Measurements from ENCODE around the gene SLC8A2.
A peak's percentile ranks its signal among the peaks of the same experiment; 100 is the strongest.
"Not testable (repeated sequence)": the region's sequence is repeated elsewhere in the genome, so short reads cannot be mapped to it uniquely, and the experiment has no call there.

SLC8A2 gene

DNA sequence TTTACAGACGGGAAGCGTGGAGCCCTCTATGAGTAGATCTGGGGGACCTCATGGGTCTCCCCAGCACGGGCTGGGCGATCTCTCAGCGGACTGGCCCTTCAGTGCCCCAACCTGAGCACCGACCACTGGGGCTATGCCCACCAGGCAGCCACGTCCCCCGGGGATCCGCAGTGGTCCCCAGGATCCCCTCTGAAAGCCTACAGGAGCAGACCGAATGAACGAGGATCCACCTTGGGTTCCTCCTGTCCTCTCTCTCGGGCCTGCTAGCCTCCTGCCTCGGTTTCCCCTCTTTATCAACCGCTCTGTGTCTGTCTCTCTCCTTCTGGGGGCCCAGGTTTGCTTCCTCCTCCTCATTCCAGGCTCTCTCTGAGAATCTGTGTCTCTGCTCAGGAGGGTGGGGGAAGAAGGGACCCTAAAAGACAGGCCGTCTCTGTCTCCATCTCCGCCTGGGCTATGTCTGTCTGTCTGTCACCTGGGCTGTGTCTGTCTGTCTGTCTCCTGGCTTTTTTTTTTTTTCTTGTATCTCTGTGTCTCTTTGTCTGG is 50.4 kb downstream of the SLC8A2 start:
- no peak for DNase-seq
- in situ Hi-C loops (cut with MboI; ENCODE audit: low pct_unique_long_range_greater_than_20kb, low sequenced_read_pairs) = no loop called here

DNA sequence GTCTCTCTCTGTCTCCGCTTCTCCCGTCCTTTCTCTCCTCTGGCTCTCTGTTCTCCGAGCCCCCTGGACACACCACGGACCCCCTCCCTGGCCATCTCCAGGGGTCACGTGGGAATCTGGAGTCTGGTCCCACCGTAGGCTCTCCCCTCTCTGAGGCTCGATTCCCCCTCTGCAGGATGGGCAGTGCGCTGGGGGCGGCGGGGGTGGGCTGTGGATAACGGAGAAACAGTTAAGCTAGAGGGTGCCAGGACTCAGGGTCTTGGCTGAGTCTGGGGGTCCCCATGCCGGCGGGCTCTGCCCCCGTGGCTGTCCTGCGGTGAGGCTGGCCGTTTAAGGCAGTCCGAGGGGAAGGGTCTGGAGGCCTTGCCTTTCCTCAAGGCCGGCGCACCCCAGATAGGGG is 51.9 kb downstream of the SLC8A2 start:
- DNase-seq = no peak
- in situ Hi-C loops (cut with MboI; ENCODE audit: low pct_unique_long_range_greater_than_20kb, low sequenced_read_pairs) = no loop called here

DNA sequence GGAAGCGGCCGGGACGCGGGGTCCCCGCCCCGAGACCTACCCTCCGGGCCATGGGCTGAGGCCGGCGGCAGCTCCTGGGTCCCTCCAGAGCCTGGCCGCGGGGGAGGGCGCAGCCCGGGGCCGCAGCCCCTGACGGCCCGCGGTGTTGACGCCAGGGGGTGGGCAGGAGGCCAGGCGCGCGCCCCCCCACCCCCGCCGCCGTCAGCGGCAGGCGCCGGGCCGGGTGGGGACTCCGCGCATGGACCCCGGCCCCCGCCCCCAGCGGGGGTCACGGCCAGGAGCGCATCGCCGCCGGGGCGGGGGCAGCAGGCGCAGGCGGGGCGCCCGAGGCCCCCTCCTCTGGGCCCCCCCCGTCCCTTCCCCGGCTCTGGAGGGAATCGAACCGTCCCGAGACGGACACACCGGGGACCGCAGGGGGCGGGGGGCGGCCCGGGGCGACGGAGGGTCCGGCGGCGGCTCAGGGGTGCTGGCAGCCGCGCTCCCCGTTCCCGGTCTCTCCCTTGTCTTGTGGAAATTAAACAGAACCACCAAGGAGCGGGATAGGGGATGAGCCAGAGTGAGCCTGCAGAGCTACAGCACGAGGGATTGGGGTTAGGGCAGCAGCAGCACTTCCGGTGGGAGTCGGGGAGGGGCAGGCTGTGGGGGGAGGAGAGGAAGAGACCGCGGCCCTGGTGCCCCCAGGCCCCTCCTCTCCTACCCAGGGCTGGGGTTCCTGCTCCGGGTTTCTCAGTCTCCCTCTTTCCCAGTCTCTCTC is 52.5 kb downstream of the SLC8A2 start, which contains the start of gene MEIS3:
TSS of gene MEIS3 (minus strand) at position 498 of the 754 bp plus-strand sequence. CDS start at position 52, 446 bp downstream.
- in situ Hi-C loops (cut with MboI; ENCODE audit: low pct_unique_long_range_greater_than_20kb, low sequenced_read_pairs) = no loop called here
- no peak for DNase-seq

DNA sequence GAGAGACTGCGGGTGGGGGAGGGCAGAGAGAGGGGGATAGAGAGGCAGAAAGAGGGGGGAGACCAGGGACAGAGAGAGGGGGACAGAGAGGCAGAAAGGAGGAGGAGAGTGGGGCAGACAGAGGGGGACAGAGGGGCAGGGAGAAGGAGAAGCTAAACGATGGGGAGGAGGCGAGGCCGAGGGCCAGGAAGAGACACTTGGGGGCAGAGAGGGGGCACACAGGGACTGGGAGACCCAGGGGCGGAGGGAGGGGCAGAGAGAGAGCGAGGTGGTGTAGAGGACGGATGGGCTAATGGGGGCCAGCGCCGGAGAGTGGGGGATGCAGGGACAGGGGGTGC is 53.0 kb downstream of the SLC8A2 start:
- in situ Hi-C loops (cut with MboI; ENCODE audit: low pct_unique_long_range_greater_than_20kb, low sequenced_read_pairs) = no loop called here
- DNase-seq = no peak

DNA sequence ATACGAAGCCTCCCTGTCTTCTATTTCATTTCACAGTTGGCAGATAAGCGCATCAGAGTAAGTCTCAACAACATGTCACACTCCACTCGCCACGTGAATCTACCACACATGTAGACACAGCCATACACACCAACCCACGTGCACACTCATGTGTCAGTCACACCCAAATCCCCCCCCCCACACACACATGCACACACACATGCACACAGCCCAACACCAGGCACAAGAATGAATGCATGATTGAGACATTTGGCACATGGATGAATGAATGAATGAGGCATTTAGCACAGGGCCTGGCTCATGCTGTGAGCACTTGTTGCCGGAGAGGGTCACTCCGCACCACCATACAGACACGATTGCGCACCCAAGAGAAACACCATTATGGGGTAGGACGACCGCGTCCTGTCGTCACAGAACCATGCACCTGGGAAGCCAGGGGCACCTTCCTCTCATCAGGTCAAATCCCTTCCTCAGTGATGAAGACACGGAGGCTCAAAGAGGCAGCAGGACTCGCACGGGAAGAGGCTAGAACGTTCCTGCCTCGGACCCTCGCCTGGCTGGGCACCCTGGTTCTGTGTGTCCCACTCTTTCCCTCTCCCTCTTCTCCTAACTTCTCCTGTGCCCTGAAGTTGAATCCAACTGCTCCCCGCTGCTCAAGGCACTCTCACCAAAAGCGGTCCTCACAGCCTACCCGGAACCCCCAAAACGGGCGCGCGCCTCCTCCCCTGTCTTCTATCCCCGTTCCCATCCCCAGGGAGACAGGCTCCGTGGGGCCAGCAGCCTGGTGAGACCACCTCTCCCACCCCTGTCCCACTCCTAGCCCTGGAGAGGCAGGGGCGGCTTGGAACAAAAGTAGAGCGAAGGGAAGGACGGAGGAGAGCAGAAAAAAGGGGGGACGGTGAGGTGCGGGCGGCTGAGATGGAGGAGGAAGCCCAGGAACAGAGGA is 53.7 kb downstream of the SLC8A2 start:
- no peak for DNase-seq
- in situ Hi-C loops (cut with MboI; ENCODE audit: low pct_unique_long_range_greater_than_20kb, low sequenced_read_pairs) = no loop called here

DNA sequence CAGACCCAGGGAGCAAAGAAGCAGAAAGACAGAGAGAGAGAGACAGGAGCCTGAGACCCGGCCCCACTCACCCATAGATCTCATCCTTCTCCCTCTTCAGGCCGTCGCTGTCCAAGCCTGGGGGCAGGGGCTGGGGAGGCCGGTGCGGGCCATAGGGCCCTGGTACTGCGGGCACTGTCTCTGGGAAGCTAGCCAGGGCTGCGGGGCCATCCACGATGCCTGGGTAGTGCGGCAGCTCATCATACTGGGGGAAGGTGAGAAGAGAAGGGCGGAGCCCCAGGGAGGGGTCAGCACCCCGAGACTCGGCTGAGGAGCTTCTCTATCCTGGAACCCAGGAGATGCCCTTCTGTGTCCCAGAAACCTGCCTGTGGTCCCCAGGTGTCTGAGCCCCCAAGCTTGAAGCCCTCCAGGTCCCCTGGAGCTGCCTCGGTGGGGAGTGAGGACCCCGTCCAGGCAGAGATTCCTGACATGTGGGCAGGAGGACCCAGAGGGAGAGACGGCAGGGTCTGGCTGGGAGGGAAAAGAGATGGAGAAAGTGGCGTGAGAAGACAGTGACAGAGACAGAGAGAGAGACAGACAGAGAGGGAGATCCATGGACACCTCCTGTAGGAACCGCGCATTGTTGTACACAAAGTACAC is 54.5 kb downstream of the SLC8A2 start:
- DNase-seq = no peak
- in situ Hi-C loops (cut with MboI; ENCODE audit: low pct_unique_long_range_greater_than_20kb, low sequenced_read_pairs) = no loop called here

DNA sequence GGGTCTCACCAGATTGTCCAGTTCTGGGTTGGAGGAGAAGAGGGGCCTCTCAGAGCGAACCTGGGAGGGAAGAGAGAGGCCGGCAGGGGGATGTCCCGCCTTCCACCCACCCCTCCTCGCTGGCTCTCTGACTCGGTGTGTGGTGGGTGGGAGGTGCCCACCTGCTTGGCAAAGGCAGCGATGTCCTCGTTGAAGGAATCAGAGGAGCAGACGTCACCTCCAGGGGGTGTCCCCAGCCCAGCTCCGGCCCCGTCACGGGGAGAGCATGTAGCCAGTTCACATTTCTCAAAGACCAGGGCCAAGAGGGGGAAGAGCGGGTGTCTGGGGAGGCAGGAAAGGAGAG is 55.1 kb downstream of the SLC8A2 start:
- no peak for DNase-seq
- in situ Hi-C loops (cut with MboI; ENCODE audit: low pct_unique_long_range_greater_than_20kb, low sequenced_read_pairs) = no loop called here

DNA sequence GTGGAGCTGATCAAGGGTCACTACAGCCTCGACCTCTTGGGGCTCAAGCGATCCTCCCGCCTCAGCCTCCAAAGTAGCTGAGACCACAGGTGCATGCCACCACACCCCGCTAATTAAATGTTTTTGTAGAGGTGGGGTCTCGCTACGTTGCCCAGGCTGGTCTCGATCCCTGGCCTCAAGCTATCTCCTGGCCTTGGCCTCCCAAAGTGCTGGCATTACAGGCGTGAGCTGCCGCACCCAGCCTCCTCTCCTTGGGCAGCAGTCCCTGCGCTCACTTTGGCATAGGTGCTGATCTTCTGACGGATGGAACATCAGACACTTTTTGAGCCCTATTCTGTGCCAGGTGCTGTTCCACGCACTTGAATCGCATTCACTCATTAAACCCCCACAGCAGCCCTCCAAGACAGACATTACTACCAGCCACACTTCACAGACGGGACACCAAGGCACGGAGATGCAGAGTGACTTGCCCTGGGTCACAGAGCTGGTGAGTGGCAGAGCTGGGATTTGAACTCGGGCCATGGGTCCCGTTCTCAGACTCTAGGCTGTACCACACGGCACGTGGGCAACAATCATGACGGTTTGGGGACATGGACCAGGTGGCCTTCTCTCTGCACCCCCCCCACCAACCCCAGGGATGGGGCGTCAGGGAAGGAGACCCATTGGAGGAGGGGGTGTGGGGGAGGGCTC is 55.6 kb downstream of the SLC8A2 start:
- DNase-seq = no peak

DNA sequence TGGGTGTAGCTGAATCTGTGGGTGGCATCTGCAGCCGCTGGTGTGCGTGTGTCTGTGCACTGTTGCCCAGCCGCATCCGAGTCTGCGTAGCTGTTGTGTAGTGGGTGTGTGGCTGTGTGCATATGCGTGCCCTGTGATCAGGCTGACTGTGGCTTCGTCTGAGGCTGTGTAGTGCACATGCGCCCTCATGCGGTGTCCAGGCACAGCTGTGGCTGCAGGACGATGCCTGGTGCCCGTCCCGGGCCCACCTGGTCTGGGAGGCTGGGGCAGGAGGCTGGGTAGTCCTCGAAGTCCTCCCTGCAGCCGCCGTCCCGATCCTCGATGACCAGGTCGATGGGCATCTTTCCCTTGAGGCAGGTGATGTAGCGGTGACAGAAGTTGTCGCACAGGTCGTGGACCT is 57.2 kb downstream of the SLC8A2 start:
- in situ Hi-C loops (cut with MboI; ENCODE audit: low pct_unique_long_range_greater_than_20kb, low sequenced_read_pairs) = no loop called here
- peak; percentile 56 for DNase-seq

More for the DNA sequence above, 55.6 kb downstream of the SLC8A2 start:
- in situ Hi-C loops (cut with MboI; ENCODE audit: low pct_unique_long_range_greater_than_20kb, low sequenced_read_pairs) = no loop called here

DNA sequence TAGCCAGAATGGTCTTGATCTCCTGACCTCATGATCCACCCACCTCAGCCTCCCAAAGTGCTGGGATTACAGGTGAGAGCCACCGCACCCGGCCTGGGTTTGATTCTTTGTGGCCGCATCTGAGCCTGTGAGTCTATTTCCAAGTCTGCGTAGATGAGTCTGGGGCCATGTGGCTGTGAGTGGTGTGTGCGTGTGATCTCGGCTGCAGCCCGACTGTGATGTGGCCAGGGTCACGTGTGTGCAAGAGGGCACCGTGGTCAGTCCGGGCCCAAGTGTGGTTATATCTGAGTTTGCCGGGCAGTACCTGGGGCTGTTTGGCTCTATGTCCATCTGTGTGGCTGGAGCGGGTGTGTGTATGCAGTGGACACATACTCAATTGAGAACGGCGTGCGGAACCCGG is 57.8 kb downstream of the SLC8A2 start:
- in situ Hi-C loops (cut with MboI; ENCODE audit: low pct_unique_long_range_greater_than_20kb, low sequenced_read_pairs) = no loop called here
- DNase-seq = no peak

DNA sequence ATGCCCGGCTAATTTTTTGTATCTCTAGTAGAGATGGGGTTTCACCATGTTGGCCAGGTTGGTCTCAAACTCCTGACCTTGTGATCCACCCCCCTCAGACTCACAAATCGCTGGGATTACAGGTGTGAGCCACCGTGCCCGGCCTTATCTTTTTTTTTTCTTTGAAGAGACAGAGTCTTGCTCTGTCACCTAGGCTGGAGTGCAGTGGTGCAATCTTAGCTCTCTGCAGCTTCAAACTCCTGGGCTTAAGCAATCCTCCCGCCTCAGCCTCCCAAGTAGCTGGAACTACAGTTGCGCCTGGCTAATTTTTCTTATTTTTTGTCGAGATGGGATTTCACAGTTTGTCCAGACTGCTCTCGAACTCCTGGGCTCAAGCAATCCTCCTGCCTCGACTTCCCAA is 60.0 kb downstream of the SLC8A2 start:
- in situ Hi-C loops (cut with MboI; ENCODE audit: low pct_unique_long_range_greater_than_20kb, low sequenced_read_pairs); DNase-seq: not testable (repeated sequence)

DNA sequence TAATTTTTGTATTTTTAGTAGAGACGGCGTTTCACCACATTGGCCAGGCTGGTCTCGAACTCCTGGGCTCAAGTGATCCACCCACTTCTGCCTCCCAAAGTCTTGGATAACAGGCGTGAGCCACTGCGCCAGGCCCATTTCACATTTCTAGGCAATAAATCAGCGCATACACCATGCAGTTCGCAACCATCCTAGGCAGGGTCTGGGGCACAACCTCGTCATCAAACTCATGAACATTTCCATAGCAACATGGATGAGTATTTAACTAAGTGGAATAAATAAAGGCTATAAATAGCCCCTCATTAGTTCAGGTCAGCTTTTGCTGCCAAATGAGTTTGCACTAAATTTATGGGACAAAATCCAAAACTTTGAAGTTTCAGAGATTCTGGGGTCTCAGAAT is 60.6 kb downstream of the SLC8A2 start:
- DNase-seq = no peak
- in situ Hi-C loops (cut with MboI; ENCODE audit: low pct_unique_long_range_greater_than_20kb, low sequenced_read_pairs) = no loop called here

DNA sequence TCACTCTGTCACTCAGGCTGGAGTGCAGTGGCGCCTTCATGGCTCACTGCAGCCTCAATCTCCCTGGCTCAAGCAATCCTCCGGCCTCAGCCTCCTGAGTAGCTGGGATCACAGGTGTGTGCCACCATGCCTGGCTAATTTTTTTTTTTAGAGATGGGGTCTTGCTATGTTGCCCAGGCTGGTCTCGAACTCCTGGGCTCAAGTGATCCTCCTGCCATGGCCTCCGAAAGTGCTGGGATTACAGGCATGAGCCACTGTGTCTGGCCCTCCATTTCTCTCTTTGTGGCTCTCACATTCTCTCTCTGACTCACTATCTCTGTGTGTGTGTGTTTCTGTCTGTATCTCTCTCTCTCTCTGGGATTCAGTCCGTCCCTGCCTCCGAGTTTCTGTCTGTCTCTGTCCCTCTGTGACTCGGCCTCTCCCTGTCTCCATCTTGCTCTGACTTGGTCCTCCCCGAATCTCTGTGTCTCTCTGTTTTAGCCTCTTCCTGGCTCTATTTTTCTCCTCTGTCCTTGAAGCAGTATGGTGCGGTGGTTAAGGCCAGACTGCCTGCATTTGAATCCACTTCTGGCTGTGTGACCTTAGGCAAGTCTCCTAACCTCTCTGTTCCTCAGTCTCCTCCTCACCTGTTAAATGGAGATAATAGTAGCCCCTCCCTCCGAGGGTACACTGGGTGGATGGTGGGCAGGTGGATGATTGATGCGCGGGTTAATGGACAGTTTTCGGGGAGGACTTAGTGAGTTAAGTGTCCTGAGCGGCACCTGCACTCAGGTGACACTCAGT is 63.3 kb downstream of the SLC8A2 start:
- no peak for DNase-seq
- in situ Hi-C loops (cut with MboI; ENCODE audit: low pct_unique_long_range_greater_than_20kb, low sequenced_read_pairs) = loop anchor here (10.0 kb wide), 1 partner anchor 114 kb away; no protein-coding TSS in a partner anchor

DNA sequence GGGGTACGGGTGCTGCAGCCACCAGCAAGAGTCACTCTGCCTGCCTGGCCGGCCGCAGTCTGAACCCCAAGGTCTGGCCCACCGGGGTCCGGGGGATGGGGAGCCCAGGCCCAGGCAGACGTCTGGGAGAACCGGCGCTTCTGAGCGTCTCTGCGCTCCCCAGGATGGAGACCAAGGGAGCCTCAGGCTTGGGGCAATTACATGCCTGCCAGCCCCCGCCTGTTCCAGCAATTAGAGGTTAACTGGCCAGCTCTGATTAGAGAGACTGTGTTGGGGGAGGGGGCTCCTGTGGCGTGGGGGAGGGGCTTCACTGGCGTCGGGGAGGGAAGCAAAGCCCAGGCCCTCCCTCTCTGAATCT is 64.3 kb downstream of the SLC8A2 start:
- in situ Hi-C loops (cut with MboI; ENCODE audit: low pct_unique_long_range_greater_than_20kb, low sequenced_read_pairs) = loop anchor here (10.0 kb wide), 1 partner anchor 113 kb away; no protein-coding TSS in a partner anchor
- DNase-seq = no peak

DNA sequence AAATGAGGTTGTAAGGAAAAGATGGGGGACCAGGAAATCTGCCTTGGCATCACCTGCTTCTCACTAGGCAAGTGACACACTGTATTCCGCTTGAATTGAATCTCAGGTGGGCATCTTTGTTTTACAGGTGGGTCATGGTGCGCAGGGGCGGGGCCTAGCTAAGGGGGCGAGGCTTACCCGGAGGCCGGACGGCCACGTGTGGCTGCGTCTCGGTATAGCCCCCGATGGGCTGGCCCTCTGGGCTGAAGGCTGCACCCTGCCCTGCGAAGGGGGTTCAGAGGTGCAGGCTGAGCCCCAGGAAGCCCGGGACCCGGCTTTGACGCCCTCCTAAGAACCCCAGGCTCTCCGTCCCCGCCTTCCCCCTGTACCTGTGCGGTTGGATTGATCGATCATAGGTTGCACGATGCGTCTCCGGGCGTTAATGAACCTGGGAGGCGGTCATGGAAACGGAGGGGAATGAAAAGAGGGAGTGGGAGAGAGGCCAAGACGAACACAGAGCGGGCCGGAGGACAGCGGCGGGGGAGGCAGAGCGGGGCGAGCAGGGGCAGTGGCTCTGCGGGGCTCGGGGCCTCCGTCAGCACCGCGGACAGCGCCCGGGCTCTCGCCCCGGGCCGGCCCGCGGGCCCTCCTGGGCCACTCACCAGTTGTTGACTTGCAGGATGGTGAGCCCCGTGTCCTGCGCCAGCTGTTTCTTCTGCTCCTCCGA is 64.8 kb downstream of the SLC8A2 start:
- no peak for DNase-seq
- in situ Hi-C loops (cut with MboI; ENCODE audit: low pct_unique_long_range_greater_than_20kb, low sequenced_read_pairs) = loop anchor here (10.0 kb wide), 1 partner anchor 112 kb away; no protein-coding TSS in a partner anchor

DNA sequence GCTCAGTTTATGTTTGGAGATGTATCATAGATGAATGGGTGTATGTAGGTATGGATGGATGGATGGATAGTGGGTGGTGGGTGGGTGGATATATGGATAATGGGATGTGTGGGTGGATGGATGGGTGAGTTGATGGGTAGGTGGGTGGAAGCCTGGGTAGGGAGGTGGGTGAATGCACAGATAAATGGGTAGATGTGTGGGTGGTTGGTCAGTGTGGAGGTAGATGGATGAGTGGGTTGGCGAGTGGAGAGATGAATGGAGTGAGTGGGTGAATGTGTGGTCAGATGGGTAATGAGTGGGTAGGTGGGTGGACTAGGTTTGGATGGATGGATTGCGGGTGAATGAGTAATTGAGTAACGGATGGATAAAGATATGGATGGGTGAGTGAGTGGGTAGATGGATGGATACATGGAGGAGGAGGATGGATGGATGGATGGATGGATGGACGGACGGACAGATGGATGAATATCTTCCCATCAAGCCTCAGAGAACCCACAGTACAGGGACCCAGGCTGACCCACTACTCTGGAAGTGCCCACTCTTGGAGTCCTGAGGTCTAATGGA is 65.8 kb downstream of the SLC8A2 start:
- DNase-seq = no peak
- in situ Hi-C loops (cut with MboI; ENCODE audit: low pct_unique_long_range_greater_than_20kb, low sequenced_read_pairs) = loop anchor here (10.0 kb wide), 1 partner anchor 111 kb away; no protein-coding TSS in a partner anchor

DNA sequence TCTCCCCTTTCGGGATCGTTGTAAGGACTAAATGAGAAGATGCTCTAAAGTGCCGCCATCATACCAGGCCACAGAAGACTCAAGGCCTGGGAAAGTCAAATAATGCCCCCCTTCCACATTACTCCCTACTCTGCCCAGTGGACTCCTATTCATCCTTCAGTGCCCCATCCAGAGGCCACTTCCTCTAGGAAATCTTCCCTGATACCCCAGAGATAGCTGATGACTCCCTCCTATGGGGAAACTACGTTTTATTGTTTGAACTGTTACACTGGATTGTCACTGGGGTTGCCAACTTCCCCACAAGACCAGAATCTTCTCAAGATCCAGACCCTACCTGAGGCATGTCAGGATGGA is 66.5 kb downstream of the SLC8A2 start:
- in situ Hi-C loops (cut with MboI; ENCODE audit: low pct_unique_long_range_greater_than_20kb, low sequenced_read_pairs) = loop anchor here (10.0 kb wide), 1 partner anchor 110 kb away; no protein-coding TSS in a partner anchor
- no peak for DNase-seq

Measured in KBM-7 (cell line).